GM18507 (cell line): Measurements from ENCODE around the gene TAS2R60.
"Not testable (repeated sequence)": the region's sequence is repeated elsewhere in the genome, so short reads cannot be mapped to it uniquely, and the experiment has no call there.

ENCODE experiments used
- DNase-seq: peaks from one replicate; pipeline ENCODE4 v3.0.0; 2011; ENCODE audit warnings: low read depth; ENCODE audit not compliant: insufficient read length; ENCODE audit errors: extremely low spot score
- FAIRE-seq: peaks from 2 replicates; lab custom pipeline; 2011; peaks lifted over from hg19 to GRCh38; lab: Jason Lieb, UNC

TAS2R60 gene, protein sequence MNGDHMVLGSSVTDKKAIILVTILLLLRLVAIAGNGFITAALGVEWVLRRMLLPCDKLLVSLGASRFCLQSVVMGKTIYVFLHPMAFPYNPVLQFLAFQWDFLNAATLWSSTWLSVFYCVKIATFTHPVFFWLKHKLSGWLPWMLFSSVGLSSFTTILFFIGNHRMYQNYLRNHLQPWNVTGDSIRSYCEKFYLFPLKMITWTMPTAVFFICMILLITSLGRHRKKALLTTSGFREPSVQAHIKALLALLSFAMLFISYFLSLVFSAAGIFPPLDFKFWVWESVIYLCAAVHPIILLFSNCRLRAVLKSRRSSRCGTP

GRCh38 chr7:143443153-143443552, at the start of gene TAS2R60:
Gene TAS2R60, plus strand, starts transcription at chr7:143443453. Its CDS starts 0 bp downstream, at chr7:143443453.
- no peak for FAIRE-seq
- no peak for DNase-seq

DNA sequence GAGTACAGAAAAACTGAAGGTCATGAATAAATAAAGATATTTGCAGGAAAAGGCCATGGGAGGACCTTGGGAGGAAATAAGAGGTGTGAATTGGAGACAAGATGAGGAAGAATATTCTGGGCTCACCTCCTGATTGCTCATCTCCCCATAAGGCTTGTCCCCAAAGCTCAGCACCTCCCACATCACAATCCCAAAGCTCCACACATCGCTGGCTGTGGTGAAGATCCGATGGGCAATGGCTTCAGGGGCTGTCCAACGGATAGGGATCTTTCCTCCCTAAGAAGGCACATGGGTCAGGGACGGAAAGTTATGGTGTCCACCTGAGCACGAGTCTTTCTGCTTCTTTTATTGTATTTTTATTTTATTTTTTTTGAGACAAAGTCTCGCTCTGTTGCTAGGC, 49.2 kb upstream of the TAS2R60 start:
- no peak for FAIRE-seq
- no peak for DNase-seq

DNA sequence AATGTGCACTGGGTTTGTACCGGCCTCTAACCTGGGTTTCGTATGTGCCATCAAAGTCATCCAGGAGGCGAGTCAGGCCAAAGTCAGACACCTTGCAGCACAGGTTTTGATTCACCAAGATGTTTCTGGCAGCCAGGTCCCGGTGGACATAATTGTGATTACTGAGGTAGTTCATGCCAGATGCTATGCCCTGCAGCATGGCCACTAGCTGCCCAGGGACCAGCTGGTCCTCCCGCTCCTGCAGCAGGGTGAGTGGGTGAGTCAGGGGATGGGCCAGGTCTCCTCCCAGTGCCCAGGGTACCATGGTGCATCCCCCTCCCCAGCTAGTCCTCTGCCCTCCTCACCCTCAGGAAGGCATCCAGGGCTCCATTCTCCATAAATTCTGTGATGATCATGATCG, 48.5 kb upstream of the TAS2R60 start:
- FAIRE-seq (no peak), DNase-seq (no peak)

GRCh38 chr7:143395187-143396149, 47.8 kb upstream of the TAS2R60 start:
- no peak for FAIRE-seq
- DNase-seq: no peak

GRCh38 chr7:143396182-143396581, 47.1 kb upstream of the TAS2R60 start:
- FAIRE-seq (no peak), DNase-seq (no peak)

GRCh38 chr7:143396625-143397556, 46.4 kb upstream of the TAS2R60 start:
- FAIRE-seq (no peak), DNase-seq (no peak)

DNA sequence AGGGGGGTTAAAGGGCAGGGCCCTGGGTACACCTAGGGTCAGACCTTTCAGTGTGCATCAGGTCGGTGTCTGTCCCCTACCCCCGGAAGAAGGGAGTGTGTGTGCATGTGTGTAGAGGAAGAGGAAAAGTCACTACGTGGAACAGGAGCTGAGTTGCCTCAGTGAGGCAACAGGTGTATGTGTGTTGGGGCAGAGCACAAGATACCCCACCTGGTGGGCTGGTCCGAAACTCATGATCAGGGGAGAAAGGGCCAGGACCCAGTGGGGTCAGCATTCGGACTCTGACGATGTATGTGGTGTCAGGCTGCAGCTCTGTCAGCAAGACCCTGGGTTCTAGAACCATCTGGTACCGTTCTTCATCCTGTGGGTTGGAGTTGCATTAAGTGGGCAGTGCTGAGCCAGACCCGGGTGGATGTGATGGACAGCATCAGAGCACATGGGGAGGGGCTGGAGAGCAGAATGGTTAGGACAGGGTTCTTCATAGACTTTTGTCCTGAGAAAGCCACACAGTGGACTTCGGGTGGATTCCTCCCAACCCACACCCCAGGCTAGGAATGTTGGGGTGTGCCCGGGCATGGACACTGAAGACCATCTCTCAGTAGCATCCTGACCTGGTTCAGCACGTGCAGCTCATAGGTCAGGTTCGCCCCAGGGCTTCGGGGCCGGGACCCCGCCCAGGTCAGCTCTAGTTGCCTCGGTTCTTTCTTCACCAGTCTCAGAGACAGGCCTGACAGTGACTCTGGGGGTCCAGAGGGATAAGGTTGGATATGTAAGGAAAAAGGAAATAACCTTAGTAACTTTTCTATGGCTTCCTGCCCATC, 45.3 kb upstream of the TAS2R60 start:
- DNase-seq: no peak
- FAIRE-seq: no peak

DNA sequence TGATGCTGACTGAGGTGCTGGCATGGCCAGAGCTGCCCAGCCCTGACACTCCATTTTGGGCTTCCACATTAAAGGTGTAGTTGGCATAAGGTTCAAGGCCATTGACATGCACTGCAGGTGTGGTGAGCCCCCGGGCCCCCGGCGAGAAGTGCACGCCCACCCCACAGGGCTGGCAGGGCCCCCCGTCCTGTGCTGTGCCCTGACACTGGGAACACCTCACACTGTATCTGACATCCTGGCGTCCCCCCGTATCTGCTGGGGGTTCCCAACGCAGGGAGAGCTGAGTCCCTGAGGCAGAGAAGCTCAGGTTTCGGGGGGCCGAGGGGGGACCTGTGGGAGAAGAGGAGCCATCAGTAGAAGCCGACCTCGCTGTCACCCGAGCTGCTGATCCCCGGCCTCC, 44.6 kb upstream of the TAS2R60 start:
- no peak for FAIRE-seq

GRCh38 chr7:143399151-143399550, 44.1 kb upstream of the TAS2R60 start:
- DNase-seq (no peak), FAIRE-seq (no peak)

More for the DNA sequence above, 44.6 kb upstream of the TAS2R60 start:
- no peak for DNase-seq

DNA sequence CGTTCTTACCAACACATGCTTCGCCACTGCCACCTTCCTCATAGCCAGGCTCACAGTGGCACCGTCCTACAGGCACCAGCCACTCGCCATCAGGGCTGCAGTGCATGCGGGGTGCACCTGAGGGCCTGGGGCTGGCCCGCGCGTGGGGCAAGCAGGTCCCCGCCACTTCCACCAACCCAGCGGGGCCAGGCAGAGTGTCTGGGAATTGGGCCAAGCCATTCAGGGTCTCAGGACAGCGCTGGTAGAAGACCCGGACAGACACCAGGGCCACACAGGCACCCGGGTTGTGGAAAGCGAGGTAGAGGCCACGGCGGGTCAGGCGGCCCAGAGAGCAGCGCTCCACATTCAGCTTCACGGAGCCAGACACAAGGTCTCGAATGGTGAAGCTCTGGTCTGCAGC, 43.6 kb upstream of the TAS2R60 start:
- FAIRE-seq (no peak), DNase-seq (no peak)

GRCh38 chr7:143401265-143401664, 42.0 kb upstream of the TAS2R60 start:
- FAIRE-seq (no peak), DNase-seq (no peak)

DNA sequence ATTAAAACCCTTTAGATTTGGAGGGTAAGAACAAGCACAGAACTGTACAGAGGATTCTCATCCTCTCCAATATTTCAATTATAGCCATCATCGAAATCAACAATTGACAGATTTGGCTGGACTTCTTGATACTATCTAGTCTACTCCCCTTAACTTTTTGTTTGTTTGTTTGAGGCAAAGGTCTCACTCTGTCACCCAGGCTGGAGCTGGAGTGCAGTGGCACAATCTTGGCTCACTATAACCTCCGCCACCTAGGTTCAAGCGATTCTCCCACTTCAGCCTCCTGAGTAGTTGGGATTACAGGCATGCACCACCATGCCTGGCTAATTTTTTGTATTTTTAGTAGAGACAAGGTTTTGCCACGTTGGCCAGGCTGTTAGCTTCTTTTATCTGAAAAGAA, 41.0 kb upstream of the TAS2R60 start:
- not testable (repeated sequence) for DNase-seq, FAIRE-seq

DNA sequence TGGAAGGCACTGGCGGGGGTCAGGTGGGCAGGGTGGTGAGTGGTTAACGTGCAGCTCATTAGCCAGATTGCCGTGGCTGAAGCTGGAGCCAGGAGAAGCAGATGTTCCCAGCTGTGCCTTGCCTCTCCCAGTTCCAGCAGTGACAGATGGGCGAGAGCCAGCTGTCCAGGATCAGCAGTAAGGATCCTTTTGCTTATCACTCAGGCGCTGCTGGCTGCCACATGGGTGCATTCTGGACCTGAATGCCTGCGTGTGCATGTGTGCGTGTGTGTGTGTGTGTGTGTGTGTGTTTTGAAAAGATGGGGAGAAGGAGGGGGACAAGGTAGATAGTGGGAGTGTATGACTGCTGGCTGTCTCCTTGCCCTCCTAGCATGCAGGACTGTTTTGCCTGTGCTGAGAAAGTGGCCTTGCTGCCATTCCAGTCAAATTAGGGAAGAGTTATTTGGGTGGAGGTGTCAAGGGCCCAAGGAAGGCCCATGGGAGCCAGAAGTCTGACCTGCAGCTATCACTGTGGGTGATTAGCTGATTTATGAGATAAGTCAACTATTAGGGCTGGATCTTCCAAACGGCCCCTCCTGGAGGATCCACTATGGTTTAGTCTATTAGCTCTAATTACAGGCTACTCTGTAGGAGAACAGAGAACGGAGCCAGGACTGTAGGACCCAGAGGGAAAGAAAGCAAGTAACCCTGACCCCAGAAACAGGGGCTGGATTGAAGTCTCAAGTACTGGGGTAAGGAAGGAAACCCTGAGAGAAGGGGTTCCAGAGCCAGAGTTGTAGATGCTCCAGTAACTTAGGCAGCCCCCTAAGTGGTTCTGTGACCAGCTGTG, 37.9 kb upstream of the TAS2R60 start:
- FAIRE-seq: no peak
- DNase-seq: no peak

DNA sequence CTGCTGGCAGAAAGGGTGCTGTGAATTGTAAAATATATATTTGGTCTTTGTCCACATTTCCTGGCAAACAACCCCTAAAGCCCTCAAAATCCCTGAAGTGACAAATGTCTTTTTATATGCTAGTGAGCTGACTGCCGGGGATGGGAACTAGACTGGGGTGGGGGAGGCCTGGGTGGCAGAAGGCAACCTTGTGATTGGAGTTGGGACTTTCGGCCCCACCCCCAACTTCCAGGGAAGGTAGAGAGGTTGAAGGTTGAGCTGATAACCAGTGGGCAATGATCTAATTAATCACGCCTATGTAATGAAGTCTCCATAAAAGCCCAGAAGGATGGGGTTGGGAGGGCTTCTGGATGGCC, 37.3 kb upstream of the TAS2R60 start:
- FAIRE-seq (no peak), DNase-seq (no peak)

DNA sequence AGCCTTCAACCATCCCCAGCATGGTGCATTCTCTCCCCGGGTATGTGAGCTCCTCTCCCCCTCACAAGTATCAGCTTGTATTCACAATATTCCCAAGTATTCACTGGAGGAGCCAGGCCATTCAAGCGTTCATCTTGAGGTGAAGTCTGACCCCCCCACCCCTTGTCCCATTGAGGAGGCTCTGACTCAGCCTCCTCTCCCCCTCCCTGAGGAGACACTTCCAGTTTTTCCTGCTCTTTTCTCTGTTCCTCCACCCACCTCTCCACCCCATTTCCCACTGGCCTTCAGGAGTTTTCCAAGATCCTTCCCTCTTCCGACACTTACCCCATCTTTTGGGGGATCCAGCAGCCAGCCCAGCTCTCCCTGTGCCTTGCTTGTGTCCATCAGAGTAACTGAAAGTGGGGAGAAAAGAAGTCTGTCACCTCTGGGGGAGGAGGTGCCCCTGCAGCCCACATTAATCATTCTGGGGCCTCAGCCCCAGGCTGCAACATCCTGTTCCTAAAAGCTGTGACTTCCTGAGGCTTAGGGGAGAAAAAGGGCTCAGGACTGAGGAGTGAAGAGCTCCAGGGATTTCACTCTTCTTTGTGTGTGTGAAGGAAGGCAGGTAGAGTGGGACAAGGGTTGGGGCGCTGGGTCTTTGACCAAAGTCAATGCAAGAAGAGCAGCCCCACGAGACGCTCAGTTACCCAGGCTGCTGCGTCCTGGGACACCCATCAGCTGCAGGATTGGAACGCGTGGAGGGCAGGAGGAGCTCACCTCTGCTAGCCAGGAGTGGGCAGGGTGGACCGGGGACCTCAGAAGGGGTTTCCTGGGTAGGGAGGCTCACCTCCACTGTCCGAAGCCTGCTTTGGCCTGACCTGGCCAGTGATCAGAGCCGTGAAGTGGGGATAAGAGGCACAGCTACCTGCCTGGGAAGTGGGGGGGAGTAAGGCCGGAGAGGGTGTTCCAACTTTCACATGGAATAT, 35.7 kb upstream of the TAS2R60 start:
- FAIRE-seq (no peak), DNase-seq (no peak)

- DNase-seq (no peak), FAIRE-seq (no peak)
Observed at GRCh38 chr7:143408252-143408685, 35.0 kb upstream of the TAS2R60 start.
